Endothelial cell of umbilical vein (primary cell): ENCODE results near the gene MAU2.

Experiments
- CTCF ChIP-seq, 2 donors: IDR thresholded peaks; 1 replicate in 1 of 2; 2 replicates in 1 of 2; pipeline ENCODE4 v1.5.1; 2011; ENCODE audit warnings: low read length in 2 of 2, mild to moderate bottlenecking in 2 of 2, moderate library complexity in 2 of 2, control low read depth in 1 of 2, inconsistent platforms in 1 of 2, low read depth in 1 of 2; ENCODE audit not compliant: insufficient read depth in 1 of 2; ENCODE audit errors: extremely low read depth in 1 of 2
- EZH2 ChIP-seq: IDR thresholded peaks from 2 replicates; pipeline ENCODE4 v1.6.1; 2012; ENCODE audit warnings: borderline replicate concordance, low read depth, mild to moderate bottlenecking, moderate library complexity, low read length, inconsistent platforms; ENCODE audit not compliant: severe bottlenecking
- FOS ChIP-seq: IDR thresholded peaks from 2 replicates; pipeline ENCODE4 v1.6.1; 2011; ENCODE audit warnings: mild to moderate bottlenecking, low read length, moderate library complexity, borderline replicate concordance; ENCODE audit not compliant: insufficient read depth
- MAX ChIP-seq: IDR thresholded peaks from 2 replicates; pipeline ENCODE4 v1.6.1; 2011; ENCODE audit not compliant: insufficient read depth, insufficient read length
- POLR2A ChIP-seq: IDR thresholded peaks from 2 replicates; pipeline ENCODE4 v1.6.1; 2012; ENCODE audit warnings: low read depth, mild to moderate bottlenecking, control low read depth, low read length
- POLR2AphosphoS5 ChIP-seq: IDR thresholded peaks from 2 replicates; pipeline ENCODE4 v1.6.1; 2012; ENCODE audit warnings: low read depth, mild to moderate bottlenecking, control low read depth, low read length, moderate library complexity; ENCODE audit not compliant: insufficient read depth

- TF ChIP-seq MAX: no peak
- no peak for TF ChIP-seq POLR2A
- no peak for TF ChIP-seq CTCF (IDR thresholded peaks at IDR 0.05; ENCODE audit: extremely low read depth in 1 of 2, insufficient read depth in 1 of 2, low read depth in 1 of 2, low read length in 2 of 2)
- no peak for TF ChIP-seq EZH2
- TF ChIP-seq FOS: no peak
- TF ChIP-seq POLR2AphosphoS5: no peak
Measured at GRCh38 chr19:19352823-19353222, 32.2 kb downstream of the MAU2 start.
